Neuronal stem cell (in vitro differentiated cells): ENCODE data around the gene ANXA7.
"Not testable (repeated sequence)": the region's sequence is repeated elsewhere in the genome, so short reads cannot be mapped to it uniquely, and the experiment has no call there.

ENCODE experiments used
- DNase-seq: peaks from one replicate; pipeline ENCODE4 v3.0.0-alpha.2; 2013; ENCODE audit warnings: low spot score
- H2AFZ ChIP-seq: one replicate; pipeline ENCODE4 v1.6.1; 2013; ENCODE audit warnings: mild to moderate bottlenecking, low read length, inconsistent platforms
- H2AK5ac ChIP-seq: 2 replicates; pipeline ENCODE4 v1.6.1; 2013; ENCODE audit warnings: low read depth, mild to moderate bottlenecking, inconsistent platforms, low read length, moderate library complexity, mixed read lengths
- H2BK120ac ChIP-seq: 2 replicates; pipeline ENCODE4 v1.6.1; 2013; ENCODE audit warnings: low read depth, mild to moderate bottlenecking, inconsistent platforms, low read length, moderate library complexity, mixed read lengths
- H2BK12ac ChIP-seq: one replicate; pipeline ENCODE4 v1.6.1; 2013; ENCODE audit warnings: low read length, inconsistent platforms
- H2BK15ac ChIP-seq: 2 replicates; pipeline ENCODE4 v1.6.1; 2013; ENCODE audit warnings: mild to moderate bottlenecking, low read length, inconsistent platforms, mixed read lengths
- H2BK5ac ChIP-seq: one replicate; pipeline ENCODE4 v1.6.1; 2013; ENCODE audit warnings: inconsistent platforms, mild to moderate bottlenecking, low read length, moderate library complexity
- H3K14ac ChIP-seq: one replicate; pipeline ENCODE4 v1.6.1; 2013; ENCODE audit warnings: low read length, inconsistent platforms
- H3K18ac ChIP-seq: 2 replicates; pipeline ENCODE4 v1.6.1; 2013; ENCODE audit warnings: low read length, inconsistent platforms
- H3K23ac ChIP-seq: 2 replicates; pipeline ENCODE4 v1.6.1; 2013; ENCODE audit warnings: low read depth, mild to moderate bottlenecking, mixed read lengths, low read length, inconsistent platforms; ENCODE audit not compliant: poor library complexity
- H3K27ac ChIP-seq: replicated peaks from 3 replicates; pipeline ENCODE4 v1.5.1; 2013; ENCODE audit warnings: low read length, inconsistent platforms
- H3K27me3 ChIP-seq, 3 experiments: 2 replicates each; pipeline ENCODE4 v1.6.1; 2013; ENCODE audit warnings: low read length in 3 of 3, mild to moderate bottlenecking in 2 of 3, inconsistent platforms in 1 of 3, low read depth in 1 of 3, mixed read lengths in 1 of 3, moderate library complexity in 1 of 3; ENCODE audit not compliant: control insufficient read depth in 3 of 3, insufficient read depth in 3 of 3
- H3K36me3 ChIP-seq, 2 donors: replicated peaks in 1 of 2; 2 replicates each; pipeline ENCODE4 v1.6.1; 2013; ENCODE audit warnings: low read length in 2 of 2; ENCODE audit not compliant: control insufficient read depth in 2 of 2, insufficient read depth in 2 of 2
- H3K4ac ChIP-seq: 2 replicates; pipeline ENCODE4 v1.6.1; 2013; ENCODE audit warnings: inconsistent platforms, mild to moderate bottlenecking, low read length, moderate library complexity
- H3K4me1 ChIP-seq, 2 donors: 1 replicate in 1 of 2; 2 replicates in 1 of 2; pipeline ENCODE4 v1.6.1; 2013; ENCODE audit warnings: low read length in 2 of 2, low read depth in 1 of 2; ENCODE audit not compliant: control insufficient read depth in 2 of 2, insufficient read depth in 1 of 2
- H3K4me2 ChIP-seq: one replicate; pipeline ENCODE4 v1.6.1; 2013; ENCODE audit warnings: mild to moderate bottlenecking, low read length, inconsistent platforms; ENCODE audit not compliant: insufficient read depth, poor library complexity, severe bottlenecking
- H3K4me3 ChIP-seq, 2 donors: 2 replicates each; pipeline ENCODE4 v1.5.1; 2013; ENCODE audit warnings: low read length in 2 of 2, mild to moderate bottlenecking in 2 of 2, inconsistent platforms in 1 of 2, moderate library complexity in 1 of 2
- H3K79me1 ChIP-seq: one replicate; pipeline ENCODE4 v1.6.1; 2013; ENCODE audit warnings: low read depth, mild to moderate bottlenecking, inconsistent platforms, low read length, moderate library complexity
- H3K9ac ChIP-seq: one replicate; pipeline ENCODE4 v1.6.1; 2013; ENCODE audit warnings: mild to moderate bottlenecking, low read depth, low read length, inconsistent platforms; ENCODE audit not compliant: poor library complexity
- H3K9me3 ChIP-seq, 2 donors: replicated peaks in 1 of 2; 2 replicates each; pipeline versions ENCODE3 to v1.6.1; 2013; ENCODE audit warnings: low read length in 2 of 2, mild to moderate bottlenecking in 2 of 2, inconsistent platforms in 1 of 2, low read depth in 1 of 2, mixed read lengths in 1 of 2, moderate library complexity in 1 of 2; ENCODE audit not compliant: control insufficient read depth in 2 of 2, insufficient read depth in 1 of 2
- H4K8ac ChIP-seq: one replicate; pipeline ENCODE4 v1.6.1; 2013; ENCODE audit warnings: low read depth, mild to moderate bottlenecking, inconsistent platforms, low read length, moderate library complexity
- H4K91ac ChIP-seq: one replicate; pipeline ENCODE4 v1.6.1; 2013; ENCODE audit warnings: low read length, low read depth, mild to moderate bottlenecking, inconsistent platforms; ENCODE audit not compliant: poor library complexity
- WGBS, 2 donors: extraction: QIAGEN DNeasy Blood & Tissue Kit; methylation state at CpG; one replicate each; pipeline ENCODE4 v1.1.7; 2013; ENCODE audit warnings: missing lambda C conversion rate in 2 of 2, mixed read lengths in 1 of 2; ENCODE audit not compliant: insufficient read length in 2 of 2, insufficient replicate concordance in 1 of 2; ENCODE audit errors: extremely low coverage in 2 of 2; 5-methylcytosine and 5-hydroxymethylcytosine counted together

The ANXA7 gene

DNA sequence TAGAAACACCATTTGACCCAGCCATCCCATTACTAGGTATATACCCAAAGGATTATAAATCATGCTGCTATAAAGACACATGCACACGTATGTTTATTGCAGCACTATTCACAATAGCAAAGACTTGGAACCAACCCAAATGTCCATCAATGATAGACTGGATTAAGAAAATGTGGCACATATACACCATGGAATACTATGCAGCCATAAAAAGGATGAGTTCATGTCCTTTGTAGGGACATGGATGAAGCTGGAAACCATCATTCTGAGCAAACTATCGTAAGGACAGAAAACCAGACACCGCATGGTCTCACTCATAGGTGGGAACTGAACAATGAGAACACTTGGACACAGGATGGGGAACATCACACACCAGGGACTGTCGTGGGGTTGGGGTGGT lies 19.5 kb downstream of the ANXA7 start:
- not testable (repeated sequence) for H2BK5ac ChIP-seq, H4K91ac ChIP-seq, H3K14ac ChIP-seq, H3K4ac ChIP-seq, H2BK12ac ChIP-seq, DNase-seq, H4K8ac ChIP-seq, H3K9me3 ChIP-seq, H3K18ac ChIP-seq, H2BK15ac ChIP-seq, H3K4me3 ChIP-seq, H3K4me1 ChIP-seq, H3K9ac ChIP-seq, H3K4me2 ChIP-seq, H2AK5ac ChIP-seq, H3K27me3 ChIP-seq, H3K79me1 ChIP-seq, H2AFZ ChIP-seq, H3K27ac ChIP-seq, H2BK120ac ChIP-seq, H3K23ac ChIP-seq
- peaks cover 8 to 68% of the 10 kb centered on the region in 2 donors for H3K36me3 ChIP-seq
- whole genome bisulfite sequencing, 2 donors = no CpG with 5 or more reads among the region's 4 CpGs

DNA sequence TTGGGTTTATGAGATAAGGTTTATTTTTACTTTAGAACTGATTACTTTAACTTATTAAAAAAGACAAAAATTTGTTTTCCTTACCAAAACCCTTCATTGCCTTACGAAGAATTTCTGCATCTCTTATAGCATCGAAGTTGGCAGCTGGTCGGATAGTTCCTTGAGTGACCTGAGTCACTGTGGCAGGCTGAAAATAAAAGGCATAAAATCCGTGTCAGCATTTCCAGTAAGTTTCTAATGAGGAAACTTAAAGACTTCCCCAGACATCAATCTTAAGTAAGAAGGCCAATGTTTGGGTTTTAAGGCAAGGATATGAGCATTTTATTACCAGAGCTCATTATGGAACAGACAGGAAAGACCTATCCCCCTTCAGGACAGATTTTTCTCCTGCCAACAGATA lies 25.6 kb downstream of the ANXA7 start:
- H3K36me3 ChIP-seq = peaks cover 4 to 78% of the 10 kb centered on the region in 2 donors
- no peak overlapping the region for H2BK12ac ChIP-seq
- no peak overlapping the region for H2BK15ac ChIP-seq
- H3K4ac ChIP-seq = no peak overlapping the region
- no peak for DNase-seq
- no CpG with 5 or more reads among the region's 4 CpGs for WGBS, 2 donors
- no peak overlapping the region for H4K91ac ChIP-seq
- no peak overlapping the region for H3K4me3 ChIP-seq
- H4K8ac ChIP-seq = no peak overlapping the region
- H3K4me2 ChIP-seq = no peak overlapping the region
- peaks cover 2% of the 10 kb centered on the region for H3K79me1 ChIP-seq
- H2BK120ac ChIP-seq = no peak overlapping the region
- H2AK5ac ChIP-seq = no peak overlapping the region
- H2AFZ ChIP-seq = no peak overlapping the region
- no peaks in the 10 kb centered on the region for H3K27me3 ChIP-seq
- no peak overlapping the region for H2BK5ac ChIP-seq
- H3K18ac ChIP-seq = no peak overlapping the region
- no peak overlapping the region for H3K23ac ChIP-seq
- no peaks in the 10 kb centered on the region for H3K4me1 ChIP-seq
- no peaks in the 10 kb centered on the region for H3K9me3 ChIP-seq
- no peak overlapping the region for H3K9ac ChIP-seq
- no peak overlapping the region for H3K14ac ChIP-seq
- H3K27ac ChIP-seq = no peak overlapping the region

DNA sequence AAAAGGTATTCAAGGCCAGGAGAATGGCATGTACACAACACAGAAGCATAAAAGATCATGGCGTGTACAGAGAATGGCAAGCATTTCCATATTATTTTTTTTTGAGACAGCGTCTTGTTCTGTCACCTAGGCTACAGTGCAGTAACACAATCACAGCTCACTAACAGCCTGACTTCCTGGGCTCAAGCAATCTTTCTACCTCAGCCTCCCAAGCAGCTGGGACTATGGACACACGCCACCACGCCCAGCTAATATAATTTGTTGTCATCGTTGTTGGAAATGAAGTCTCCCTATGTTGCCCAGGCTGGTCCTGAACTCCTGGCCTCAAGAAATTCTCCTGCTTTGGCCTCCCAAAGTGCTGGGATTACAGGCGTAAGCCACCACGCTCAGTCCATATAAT lies 27.3 kb downstream of the ANXA7 start:
- Histone ChIP-seq H3K14ac (no peak overlapping the region), H2BK5ac (no peak overlapping the region), H3K9ac (no peak overlapping the region), H2BK12ac (no peak overlapping the region), H2AFZ (no peak overlapping the region), H3K4ac (no peak overlapping the region), H4K8ac (no peak overlapping the region), H3K79me1 (peaks cover 2% of the 10 kb centered on the region), H3K18ac (no peak overlapping the region), H3K4me2 (no peak overlapping the region), H2BK15ac (no peak overlapping the region), H3K23ac (no peak overlapping the region), H3K36me3 (peaks cover 5 to 91% of the 10 kb centered on the region in 2 donors), H3K27ac (no peak overlapping the region), H2AK5ac (no peak overlapping the region), H3K27me3 (no peaks in the 10 kb centered on the region), H2BK120ac (no peak overlapping the region), H3K4me3 (no peak overlapping the region), H3K9me3 (no peaks in the 10 kb centered on the region), H4K91ac (no peak overlapping the region), H3K4me1 (no peaks in the 10 kb centered on the region)
- DNase-seq = no peak
- WGBS, 2 donors = no CpG with 5 or more reads among the region's 7 CpGs

DNA sequence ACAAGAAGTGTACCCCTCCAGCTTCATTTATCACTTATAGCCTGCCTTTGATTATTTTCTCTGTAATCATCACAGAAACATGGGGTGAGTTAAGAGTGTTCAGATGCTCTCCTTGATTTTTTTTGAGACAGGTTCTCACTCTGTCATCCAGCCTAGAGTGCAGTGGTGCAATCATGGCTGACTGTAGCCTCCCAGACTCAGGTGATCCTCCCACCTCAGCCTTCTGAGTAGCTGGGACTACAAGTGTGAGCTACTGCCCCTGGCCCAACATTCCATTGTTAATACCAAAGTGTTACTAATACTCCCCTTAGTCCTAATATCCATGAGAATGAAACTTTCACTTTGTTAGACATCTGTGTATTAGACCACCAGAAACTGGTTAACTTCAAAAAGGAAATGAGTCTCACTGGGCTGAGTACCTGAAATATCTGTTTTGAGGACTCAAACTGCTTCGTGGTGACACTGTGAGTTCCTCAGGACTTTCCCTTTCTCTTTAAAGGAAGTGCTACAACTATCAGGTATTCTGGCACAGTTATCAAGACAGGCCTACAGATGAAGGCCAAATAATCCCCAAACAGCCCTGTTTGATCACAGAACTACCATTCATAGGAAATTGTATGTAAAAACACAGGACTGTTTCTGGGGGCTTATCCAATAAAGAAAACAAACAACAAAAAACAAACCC lies 34.7 kb downstream of the ANXA7 start:
- Histone ChIP-seq H4K8ac (no peak overlapping the region), H3K4me1 (no peaks in the 10 kb centered on the region), H2AK5ac (no peak overlapping the region), H3K4ac (no peak overlapping the region), H3K23ac (no peak overlapping the region), H3K4me3 (no peak overlapping the region), H3K9ac (no peak overlapping the region), H2BK12ac (no peak overlapping the region), H3K14ac (no peak overlapping the region), H3K27ac (no peak overlapping the region), H3K27me3 (no peaks in the 10 kb centered on the region), H3K4me2 (no peak overlapping the region), H3K9me3 (no peaks in the 10 kb centered on the region), H2BK15ac (no peak overlapping the region), H3K79me1 (no peaks in the 10 kb centered on the region), H3K18ac (no peak overlapping the region), H3K36me3 (peaks cover 3 to 85% of the 10 kb centered on the region in 2 donors), H4K91ac (no peak overlapping the region), H2BK5ac (no peak overlapping the region), H2BK120ac (no peak overlapping the region), H2AFZ (no peak overlapping the region)
- no peak for DNase-seq
- WGBS, 2 donors = no CpG with 5 or more reads among the region's 1 CpG
